DOHH2 (cell line): ENCODE data around the gene IER5.

Source experiments
- CTCF ChIP-seq: fragments of 200-600 bp; sonication (generic); IDR thresholded peaks from one replicate; pipeline ENCODE4 v1.5.1; 2014; ENCODE audit warnings: antibody characterized with exemption, mild to moderate bottlenecking, low read depth, low read length; ENCODE audit not compliant: poor library complexity, severe bottlenecking
- EZH2phosphoT487 ChIP-seq: fragments of 200-600 bp; sonication (generic); IDR thresholded peaks from 2 replicates; pipeline ENCODE4 v1.6.1; 2017; ENCODE audit warnings: borderline replicate concordance, mild to moderate bottlenecking, antibody characterized with exemption, low read length, moderate library complexity, mixed read lengths

- no peak for TF ChIP-seq EZH2phosphoT487
- TF ChIP-seq CTCF, result no peak
These were observed 26.3 kb upstream of the IER5 start for GRCh38 chr1:181061891-181062835.
